Kidney (tissue), 14 donors: Measurements from ENCODE around the gene GAB2. TPM values are rescaled to one million over a fixed set of nuclear protein-coding genes. Genes with fewer than 3 reads are reported as not detected.

Experiments
- DNase-seq, 5 donors: peaks; one replicate each; pipeline ENCODE4 v3.0.0-alpha.2; 2013 to 2020
- FAIRE-seq: peaks from 2 replicates; lab custom pipeline; 2012; peaks lifted over from hg19 to GRCh38; lab: Jason Lieb, UNC
- H3K27ac ChIP-seq, 2 donors: one replicate each; pipeline ENCODE4 v1.7.0; 2013; ENCODE audit warnings: low read depth in 2 of 2, low read length in 2 of 2, inconsistent platforms in 1 of 2
- H3K27me3 ChIP-seq: one replicate; pipeline ENCODE4 v1.7.1; 2013; ENCODE audit warnings: low read length, inconsistent platforms; ENCODE audit not compliant: control insufficient read depth, insufficient read depth
- H3K36me3 ChIP-seq, 3 donors: one replicate each; pipeline versions ENCODE4 v1.7.0 to v1.7.1; 2013; ENCODE audit warnings: low read length in 3 of 3, control low read depth in 1 of 3, inconsistent platforms in 1 of 3; ENCODE audit not compliant: insufficient read depth in 3 of 3, control insufficient read depth in 2 of 3
- H3K4me1 ChIP-seq, 3 donors: one replicate each; pipeline versions ENCODE4 v1.7.0 to v1.7.1; 2013; ENCODE audit warnings: low read length in 3 of 3, inconsistent platforms in 1 of 3, low read depth in 1 of 3; ENCODE audit not compliant: control insufficient read depth in 2 of 3, insufficient read depth in 2 of 3
- H3K4me3 ChIP-seq, 3 donors: one replicate each; pipeline versions ENCODE4 v1.7.0 to v1.8.1; 2013; ENCODE audit warnings: low read length in 3 of 3, control low read depth in 1 of 3, inconsistent platforms in 1 of 3
- H3K9ac ChIP-seq, 3 donors: one replicate each; pipeline versions ENCODE4 v1.7.0 to v1.7.1; 2013; ENCODE audit warnings: low read length in 3 of 3, control low read depth in 1 of 3, inconsistent platforms in 1 of 3
- H3K9me3 ChIP-seq, 3 donors: one replicate each; pipeline versions ENCODE4 v1.7.0 to v1.7.1; 2013; ENCODE audit warnings: low read length in 3 of 3, control low read depth in 1 of 3, inconsistent platforms in 1 of 3; ENCODE audit not compliant: control insufficient read depth in 2 of 3, insufficient read depth in 1 of 3
- intact Hi-C: fragments of 100-400 bp; cut with DNase I; formaldehyde crosslinking; loops from one replicate; pipeline ENCODE4 v1.11.1; 2022
- polyA plus RNA-seq: library from polyadenylated mRNA; stranded (reverse); fragments of 350-450 nt; fragmentation: Illumina TruSeq; extraction: RNeasy Lipid Tissue Mini Kit (QIAGEN cat#74804); gene quantifications from one replicate; pipeline ENCODE4 v1.2.3, GENCODE V29; 2014; ENCODE audit warnings: low read depth, low replicate concordance; ENCODE audit not compliant: insufficient read depth
- total RNA-seq: library from RNA; stranded (reverse); fragmentation: NEBNext Ultra II Directional; extraction: Animal tissue kit (Norgen Biotek cat#: 25700); gene quantifications from one replicate; pipeline ENCODE4 v1.2.1, GENCODE V29; 2021
- TF ChIP-seq, protein P1 (sequence below): IDR thresholded peaks from 3 replicates; pipeline ENCODE4 v1.5.1; 2012; ENCODE audit warnings: mild to moderate bottlenecking, moderate library complexity, borderline replicate concordance; ENCODE audit not compliant: insufficient read depth; ENCODE audit errors: extremely low read depth
- donor health status: control.
- donor health status: control.
- donor health status: control.
- donor health status: control.
- donor health status: control.
- donor health status: DM: yes; HTN: yes; CAD: no.
- donor health status: Normal renal cell carcinoma (clear cell type).

The GAB2 gene
- total and polyA plus RNA-seq, 2 donors from 2014 or later, result 3.3 to 23.6 TPM

- H3K4me3 ChIP-seq, result no peak overlapping the region
- DNase-seq, result no peak
- no peak for FAIRE-seq
- no peaks in the 10 kb centered on the region for H3K27me3 ChIP-seq
- H3K36me3 ChIP-seq, result no peaks in the 10 kb centered on the region
- intact Hi-C loops, result no loop called here
- H3K9ac ChIP-seq, result no peak overlapping the region
- H3K27ac ChIP-seq, result no peak overlapping the region
- TF ChIP-seq, protein P1, sequence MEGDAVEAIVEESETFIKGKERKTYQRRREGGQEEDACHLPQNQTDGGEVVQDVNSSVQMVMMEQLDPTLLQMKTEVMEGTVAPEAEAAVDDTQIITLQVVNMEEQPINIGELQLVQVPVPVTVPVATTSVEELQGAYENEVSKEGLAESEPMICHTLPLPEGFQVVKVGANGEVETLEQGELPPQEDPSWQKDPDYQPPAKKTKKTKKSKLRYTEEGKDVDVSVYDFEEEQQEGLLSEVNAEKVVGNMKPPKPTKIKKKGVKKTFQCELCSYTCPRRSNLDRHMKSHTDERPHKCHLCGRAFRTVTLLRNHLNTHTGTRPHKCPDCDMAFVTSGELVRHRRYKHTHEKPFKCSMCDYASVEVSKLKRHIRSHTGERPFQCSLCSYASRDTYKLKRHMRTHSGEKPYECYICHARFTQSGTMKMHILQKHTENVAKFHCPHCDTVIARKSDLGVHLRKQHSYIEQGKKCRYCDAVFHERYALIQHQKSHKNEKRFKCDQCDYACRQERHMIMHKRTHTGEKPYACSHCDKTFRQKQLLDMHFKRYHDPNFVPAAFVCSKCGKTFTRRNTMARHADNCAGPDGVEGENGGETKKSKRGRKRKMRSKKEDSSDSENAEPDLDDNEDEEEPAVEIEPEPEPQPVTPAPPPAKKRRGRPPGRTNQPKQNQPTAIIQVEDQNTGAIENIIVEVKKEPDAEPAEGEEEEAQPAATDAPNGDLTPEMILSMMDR, result no peak
- H3K9me3 ChIP-seq, result no peaks in the 10 kb centered on the region
- no peaks in the 10 kb centered on the region for H3K4me1 ChIP-seq
Measured at GRCh38 chr11:78449866-78450265, 32.2 kb upstream of the GAB2 start.

DNA sequence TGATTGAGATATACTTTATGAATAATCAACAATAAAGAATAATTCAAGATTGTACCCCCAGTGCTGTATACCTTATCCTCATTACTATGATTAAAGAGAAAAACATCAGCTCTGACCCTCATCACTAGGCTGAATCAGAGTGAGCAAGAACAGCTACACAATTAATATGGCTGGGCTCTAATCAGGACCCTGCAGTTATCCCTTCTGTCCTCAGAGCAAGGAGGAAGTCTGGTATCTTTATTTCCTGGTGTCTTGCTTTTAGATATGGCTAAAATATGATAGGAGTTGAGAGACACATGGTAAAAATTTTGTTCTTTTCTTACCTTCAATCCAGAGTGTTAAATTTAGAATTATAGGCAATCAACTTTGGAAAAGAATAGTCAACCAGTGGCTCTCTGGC, 28.6 kb upstream of the GAB2 start:
- intact Hi-C loops, result no loop called here
- no peak overlapping the region for H3K4me3 ChIP-seq
- FAIRE-seq, result no peak
- no peaks in the 10 kb centered on the region for H3K36me3 ChIP-seq
- H3K27ac ChIP-seq, result no peak overlapping the region
- no peak for DNase-seq
- no peaks in the 10 kb centered on the region for H3K27me3 ChIP-seq
- H3K4me1 ChIP-seq, result no peaks in the 10 kb centered on the region
- H3K9ac ChIP-seq, result no peak overlapping the region
- no peaks in the 10 kb centered on the region for H3K9me3 ChIP-seq
- TF ChIP-seq, protein P1, result no peak

DNA sequence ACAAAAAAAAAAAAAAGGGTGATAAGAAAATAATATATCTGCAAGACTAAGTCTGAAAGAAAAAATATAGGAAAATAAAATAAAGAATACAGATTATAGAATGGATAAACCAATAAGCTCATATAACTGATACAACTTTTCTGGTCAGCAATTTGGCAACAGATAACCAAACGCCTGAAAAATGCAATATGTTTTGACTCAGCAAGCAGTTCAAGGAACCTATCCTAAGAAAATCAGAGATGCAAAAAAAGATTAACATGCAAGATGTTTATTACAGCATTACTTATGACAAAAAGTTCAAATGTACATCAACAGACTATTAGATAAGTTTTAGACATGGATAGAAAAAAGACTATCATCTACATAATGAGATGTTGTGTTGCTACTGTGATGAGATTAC, 27.1 kb upstream of the GAB2 start:
- H3K36me3 ChIP-seq, result no peaks in the 10 kb centered on the region
- no peak for FAIRE-seq
- no peaks in the 10 kb centered on the region for H3K4me1 ChIP-seq
- TF ChIP-seq, protein P1, result no peak
- H3K9me3 ChIP-seq, result no peaks in the 10 kb centered on the region
- no peaks in the 10 kb centered on the region for H3K27me3 ChIP-seq
- intact Hi-C loops, result no loop called here
- H3K27ac ChIP-seq, result no peak overlapping the region
- no peak overlapping the region for H3K9ac ChIP-seq
- no peak for DNase-seq
- H3K4me3 ChIP-seq, result no peak overlapping the region

- DNase-seq, result no peak
- H3K4me3 ChIP-seq, result no peak overlapping the region
- no peaks in the 10 kb centered on the region for H3K27me3 ChIP-seq
- no peak for FAIRE-seq
- H3K9ac ChIP-seq, result no peak overlapping the region
- no peaks in the 10 kb centered on the region for H3K9me3 ChIP-seq
- H3K36me3 ChIP-seq, result no peaks in the 10 kb centered on the region
- TF ChIP-seq, protein P1, result no peak
- intact Hi-C loops, result no loop called here
- H3K27ac ChIP-seq, result no peak overlapping the region
- H3K4me1 ChIP-seq, result no peaks in the 10 kb centered on the region
Measured at GRCh38 chr11:78441956-78442355, 24.3 kb upstream of the GAB2 start.
